AG10803 (cell line): Measurements from ENCODE around the gene RSRC2.
"Not testable (repeated sequence)": the region's sequence is repeated elsewhere in the genome, so short reads cannot be mapped to it uniquely, and the experiment has no call there.

Experiments used
- DNase-seq: peaks from one replicate; pipeline ENCODE4 v3.0.0; 2010; ENCODE audit warnings: low read depth
- H3K4me3 ChIP-seq: 2 replicates; pipeline ENCODE4 v1.5.1; 2011; ENCODE audit warnings: mild to moderate bottlenecking, low read length, control low read depth
- CTCF ChIP-seq: conservative IDR thresholded peaks from 2 replicates; pipeline ENCODE4 v1.5.1; 2011; ENCODE audit warnings: mild to moderate bottlenecking, low read length, control low read depth, inconsistent platforms

The RSRC2 gene

GRCh38 chr12:122495258-122495657 lies 31.5 kb downstream of the RSRC2 start:
- no peak for DNase-seq
- TF ChIP-seq CTCF: no peak
- no peak overlapping the region for H3K4me3 ChIP-seq

GRCh38 chr12:122493222-122493621 lies 33.5 kb downstream of the RSRC2 start:
- DNase-seq, H3K4me3 ChIP-seq: not testable (repeated sequence)

- no peak for DNase-seq
- H3K4me3 ChIP-seq: no peak overlapping the region
- no peak for TF ChIP-seq CTCF
These were observed 34.7 kb downstream of the RSRC2 start for GRCh38 chr12:122491991-122492390.

- TF ChIP-seq CTCF: no peak
- no peak for DNase-seq
- H3K4me3 ChIP-seq: no peak overlapping the region
These were observed 37.7 kb downstream of the RSRC2 start for GRCh38 chr12:122489038-122489437.

GRCh38 chr12:122487807-122488206 lies 38.9 kb downstream of the RSRC2 start:
- DNase-seq, H3K4me3 ChIP-seq: not testable (repeated sequence)

GRCh38 chr12:122486805-122487426 lies 39.8 kb downstream of the RSRC2 start:
- no peak overlapping the region for H3K4me3 ChIP-seq
- no peak for TF ChIP-seq CTCF
- DNase-seq: no peak

- not testable (repeated sequence) for DNase-seq, H3K4me3 ChIP-seq
These were observed 40.4 kb downstream of the RSRC2 start for GRCh38 chr12:122486360-122486759.

- not testable (repeated sequence) for DNase-seq, H3K4me3 ChIP-seq
These were observed 42.4 kb downstream of the RSRC2 start for GRCh38 chr12:122484385-122484784.

GRCh38 chr12:122483969-122484368 lies 42.8 kb downstream of the RSRC2 start:
- no peak for TF ChIP-seq CTCF

More at GRCh38 chr12:122483969-122484368, 42.8 kb downstream of the RSRC2 start:
- DNase-seq: no peak
- H3K4me3 ChIP-seq: no peak overlapping the region
